Renal pelvis (tissue), 12 donors: ENCODE results near the gene KIAA0825. TPM values are rescaled to one million over a fixed set of nuclear protein-coding genes. Genes with fewer than 3 reads are reported as not detected.
A peak's percentile ranks its signal among the peaks of the same experiment; 100 is the strongest.

Source experiments
- DNase-seq: peaks from one replicate; pipeline ENCODE4 v3.0.0-alpha.2; 2013
- long read RNA-seq, 16 experiments: transcript quantifications; one replicate each; lab custom pipeline, GENCODE V29; 2026
- polyA plus RNA-seq, 3 donors: library from polyadenylated mRNA; unstranded; fragments of 120-200 nt; gene quantifications; one replicate each; pipeline ENCODE4 v1.2.1, GENCODE V29; 2013; ENCODE audit not compliant: insufficient read length in 3 of 3

Gene KIAA0825, protein sequence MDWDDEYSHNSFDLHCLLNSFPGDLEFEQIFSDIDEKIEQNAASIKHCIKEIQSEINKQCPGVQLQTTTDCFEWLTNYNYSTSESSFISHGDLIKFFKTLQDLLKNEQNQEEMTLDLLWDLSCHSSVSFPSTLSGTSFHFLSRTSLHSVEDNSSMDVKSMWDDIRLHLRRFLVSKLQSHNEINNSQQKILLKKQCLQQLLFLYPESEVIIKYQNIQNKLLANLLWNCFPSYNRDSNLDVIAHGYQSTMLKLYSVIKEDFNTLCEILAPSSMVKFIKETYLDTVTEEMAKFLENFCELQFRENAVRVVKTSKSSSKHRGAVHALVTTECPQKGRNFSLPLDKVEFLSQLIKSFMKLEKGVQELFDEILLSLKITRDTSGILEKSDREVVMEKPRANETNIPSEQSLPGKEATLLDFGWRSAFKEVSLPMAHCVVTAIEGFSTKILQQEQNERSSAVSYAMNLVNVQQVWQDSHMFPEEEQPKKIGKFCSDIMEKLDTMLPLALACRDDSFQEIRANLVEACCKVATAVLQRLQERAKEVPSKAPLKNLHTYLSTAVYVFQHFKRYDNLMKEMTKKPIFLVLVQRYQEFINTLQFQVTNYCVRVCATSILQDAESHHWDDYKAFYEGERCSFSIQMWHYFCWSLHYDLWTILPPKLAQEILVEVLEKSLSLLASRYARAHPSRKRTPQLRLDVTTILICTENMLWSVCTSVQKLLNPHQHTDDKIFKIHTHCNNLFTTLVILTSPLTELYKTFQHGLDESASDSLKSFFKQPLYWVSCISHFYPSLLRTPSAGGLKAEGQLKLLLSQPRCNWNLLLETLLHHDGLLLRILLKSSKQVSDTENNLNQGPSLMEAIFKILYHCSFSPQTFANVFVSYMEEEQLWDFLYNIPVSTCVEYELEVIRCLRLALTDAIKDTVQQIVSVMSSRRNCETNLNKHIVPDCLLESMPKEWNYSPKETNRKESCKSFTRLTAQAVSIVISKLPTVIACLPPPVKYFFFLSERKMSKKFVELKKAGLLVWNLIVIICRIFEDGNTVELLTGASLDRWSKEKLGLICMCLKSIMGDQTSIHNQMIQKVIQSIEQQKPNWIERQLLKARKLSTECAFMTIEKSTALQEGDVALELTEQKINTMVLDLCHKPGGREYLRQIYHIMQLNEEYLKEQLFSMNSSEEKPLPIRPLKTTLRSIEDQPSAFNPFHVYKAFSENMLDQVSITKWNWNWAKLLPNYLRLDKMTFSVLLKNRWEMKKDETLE (N-terminal part only)
- polyA plus RNA-seq = 1 to 10 TPM; 3.6 to 4.6 (median 3.7) TPM
- long read RNA-seq, donor 1, partial matches to known transcripts = 0 of 1 reads
- long read RNA-seq, donor 1, other reads (novel, unspliced or antisense) = 0 of 1 reads
- long read RNA-seq, donor 2 = 0 reads
- long read RNA-seq, donor 3, partial matches to known transcripts = 0 of 1 reads
- long read RNA-seq, donor 3, other reads (novel, unspliced or antisense) = 0 of 1 reads
- long read RNA-seq, donor 4, partial matches to known transcripts = 0 of 1 reads
- long read RNA-seq, donor 4, other reads (novel, unspliced or antisense) = 0 of 1 reads
- long read RNA-seq, donor 5, partial matches to known transcripts = 0 of 1 reads
- long read RNA-seq, donor 5, other reads (novel, unspliced or antisense) = 0 of 1 reads
- long read RNA-seq, donor 6, partial matches to known transcripts = 10 of 11 reads
- long read RNA-seq, donor 6, other reads (novel, unspliced or antisense) = 0 of 11 reads
- long read RNA-seq, donor 7 = 0 reads
- long read RNA-seq, donor 8 = 0 reads
- long read RNA-seq, donor 9 = 0 reads
- long read RNA-seq, donor 10 = 0 reads
- long read RNA-seq, donor 11, partial matches to known transcripts = 0 of 1 reads
- long read RNA-seq, donor 11, other reads (novel, unspliced or antisense) = 0 of 1 reads
- long read RNA-seq, donor 12, partial matches to known transcripts = 21 of 30 reads
- long read RNA-seq, donor 12, other reads (novel, unspliced or antisense) = 8 of 30 reads
- long read RNA-seq, donor 13, partial matches to known transcripts = 12 of 17 reads
- long read RNA-seq, donor 13, other reads (novel, unspliced or antisense) = 5 of 17 reads
- long read RNA-seq, donor 14 = 0 reads
- long read RNA-seq, donor 15 = 0 reads
- long read RNA-seq, donor 16, partial matches to known transcripts = 0 of 2 reads
- long read RNA-seq, donor 16, other reads (novel, unspliced or antisense) = 0 of 2 reads

GRCh38 chr5:94618493-94619328, at the start of gene KIAA0825, which contains the start of gene SLF1:
TSS of gene KIAA0825 (minus strand) at chr5:94618604. CDS start at chr5:94537126, 81,478 bp downstream.
TSS of gene SLF1 (plus strand) at chr5:94618669. CDS start at chr5:94628811, 10,142 bp downstream.
- DNase-seq = peak; percentile 92

GRCh38 chr5:94667937-94668336, 49.5 kb upstream of the KIAA0825 start:
- no peak for DNase-seq

DNA sequence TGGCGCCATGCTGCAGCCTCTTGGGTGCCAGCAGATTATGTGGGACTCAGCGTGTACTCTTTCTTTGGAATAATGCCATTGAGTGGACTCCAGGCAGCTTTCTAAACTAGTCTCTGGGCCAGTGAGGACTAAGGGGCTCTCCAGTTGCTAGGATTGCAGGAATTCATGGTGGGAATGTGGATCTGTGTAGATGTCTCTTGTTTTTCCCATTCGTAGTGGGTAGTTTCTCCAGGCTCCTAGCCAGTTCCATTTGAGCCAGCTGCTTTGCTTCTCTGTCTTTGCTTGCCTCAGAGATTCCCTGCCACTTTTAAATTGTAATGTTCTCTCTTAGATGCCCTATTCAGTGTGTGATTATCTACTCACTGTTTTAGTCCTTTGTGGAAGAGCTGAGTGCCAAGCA, 42.7 kb upstream of the KIAA0825 start:
- no peak for DNase-seq

DNA sequence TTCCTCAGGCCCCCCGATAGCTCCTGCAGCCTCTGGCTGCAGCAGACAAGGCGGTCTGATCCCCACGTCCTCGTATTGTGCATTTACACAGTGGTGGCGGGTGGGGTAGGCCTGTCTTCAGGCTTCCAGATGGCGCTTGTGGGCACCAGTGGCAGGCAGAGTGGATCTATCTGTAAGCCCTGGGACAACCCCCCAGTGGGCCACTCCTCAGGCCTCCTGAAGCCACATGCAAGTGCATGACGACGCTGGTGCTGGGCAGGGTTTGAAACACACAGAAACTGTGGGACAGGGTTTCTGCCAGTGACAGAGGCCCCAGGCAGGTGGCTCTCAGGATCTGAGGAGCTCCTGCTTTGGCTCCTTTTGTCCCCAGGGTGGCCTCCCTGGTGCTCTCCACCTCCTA, 42.1 kb upstream of the KIAA0825 start:
- no peak for DNase-seq

DNA sequence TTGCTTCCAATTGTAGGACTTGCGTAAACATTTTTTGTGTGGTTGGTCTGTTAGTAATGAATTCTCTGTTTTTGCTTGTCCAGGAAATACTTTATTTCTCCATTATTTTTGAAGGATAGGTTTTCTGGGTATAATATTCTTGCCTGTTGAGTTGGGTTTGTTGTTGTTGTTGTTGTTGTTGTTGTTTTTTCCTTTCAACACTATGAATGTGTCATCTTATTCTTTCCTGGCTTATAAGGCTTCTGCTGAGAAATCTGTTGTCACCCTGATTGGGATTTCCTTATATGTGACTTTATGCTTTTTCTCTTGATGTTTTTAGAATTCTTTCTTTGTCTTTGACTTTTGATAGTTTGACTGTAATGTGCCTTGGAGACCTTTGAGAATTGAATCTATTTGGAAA, 39.9 kb upstream of the KIAA0825 start:
- DNase-seq = no peak

- DNase-seq = no peak
These were observed 31.5 kb upstream of the KIAA0825 start for GRCh38 chr5:94649874-94650273.

DNA sequence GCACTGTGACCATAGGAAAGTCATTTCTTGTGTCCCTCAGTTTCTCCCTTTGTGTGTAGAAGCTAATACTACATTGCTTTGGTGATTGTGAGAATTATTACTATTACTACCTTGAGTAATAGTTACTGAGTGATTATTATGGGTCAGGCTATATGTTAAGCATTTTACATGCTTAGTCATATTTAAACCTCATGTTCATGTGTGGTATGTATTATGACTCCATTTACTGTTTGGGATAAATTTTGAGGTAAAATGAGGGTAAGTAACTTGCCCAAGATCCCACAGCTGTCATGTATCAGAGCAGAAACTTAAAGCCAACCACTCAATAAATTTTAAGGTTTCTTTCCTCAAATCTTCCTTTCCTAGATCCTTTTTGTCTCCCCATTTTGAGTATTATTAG, 28.4 kb upstream of the KIAA0825 start:
- DNase-seq = no peak

DNA sequence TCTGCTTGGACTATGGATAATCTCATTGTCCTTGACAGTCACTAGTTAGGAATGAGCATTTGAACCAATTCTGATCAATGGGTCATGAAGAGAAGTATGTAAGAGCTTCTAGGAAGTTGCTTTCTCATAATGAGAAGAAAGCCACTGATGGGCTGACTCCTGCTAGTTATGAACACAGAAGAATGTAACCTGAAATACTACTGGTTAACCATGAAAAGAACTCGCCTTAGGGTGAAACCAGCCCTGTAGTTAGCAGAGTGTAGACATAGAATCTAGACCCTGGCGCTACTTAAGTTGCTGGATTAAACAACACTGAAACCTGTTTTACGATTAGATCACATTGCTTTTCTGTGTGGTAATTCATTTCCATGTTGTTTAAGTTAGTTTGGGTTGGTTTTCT, 26.6 kb upstream of the KIAA0825 start:
- no peak for DNase-seq

- no peak for DNase-seq
These were observed 21.8 kb upstream of the KIAA0825 start for GRCh38 chr5:94640176-94640575.

DNA sequence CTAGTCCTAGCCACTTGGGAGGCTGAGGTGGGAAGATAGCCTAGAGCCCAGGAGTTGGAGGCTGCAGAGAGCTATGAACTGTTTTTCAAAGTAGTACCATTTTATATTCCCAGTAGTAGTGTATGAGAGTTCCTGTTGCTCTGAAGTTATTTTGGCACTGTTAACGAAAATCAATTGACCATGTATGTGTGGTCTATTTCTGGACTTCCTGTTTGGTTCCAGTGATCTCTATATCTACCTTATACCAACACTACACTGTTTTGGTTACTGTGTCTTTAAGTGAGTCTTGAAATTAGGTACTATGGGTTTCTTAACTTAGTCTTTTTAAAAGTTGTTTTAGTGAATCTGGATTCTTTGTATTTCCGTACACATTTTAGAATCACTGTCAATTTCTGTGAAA, 13.6 kb upstream of the KIAA0825 start:
- no peak for DNase-seq

GRCh38 chr5:94627191-94627590, 8.8 kb upstream of the KIAA0825 start:
- DNase-seq = no peak

GRCh38 chr5:94623877-94624276, 5.5 kb upstream of the KIAA0825 start:
- DNase-seq = no peak

DNA sequence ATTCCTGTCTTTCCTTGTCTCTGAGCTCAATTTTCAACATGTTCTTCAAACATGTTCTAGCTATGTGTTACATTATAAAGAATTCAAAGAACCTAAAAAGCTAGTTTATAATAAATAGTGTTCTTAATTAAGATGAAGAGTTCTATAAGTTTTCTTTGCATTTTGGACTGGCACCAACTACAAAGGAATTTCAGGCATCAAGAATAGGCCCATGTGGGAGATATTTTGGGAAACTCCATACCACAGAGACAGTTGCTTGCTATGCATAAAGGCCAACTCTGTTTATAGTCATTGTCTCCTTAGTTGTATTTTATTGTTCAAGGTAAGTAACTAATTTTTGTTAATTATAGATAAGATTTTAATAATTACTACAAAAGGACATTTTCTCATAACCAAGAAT, 4.6 kb upstream of the KIAA0825 start:
- no peak for DNase-seq

GRCh38 chr5:94621763-94622162, 3.4 kb upstream of the KIAA0825 start:
- DNase-seq = no peak

DNA sequence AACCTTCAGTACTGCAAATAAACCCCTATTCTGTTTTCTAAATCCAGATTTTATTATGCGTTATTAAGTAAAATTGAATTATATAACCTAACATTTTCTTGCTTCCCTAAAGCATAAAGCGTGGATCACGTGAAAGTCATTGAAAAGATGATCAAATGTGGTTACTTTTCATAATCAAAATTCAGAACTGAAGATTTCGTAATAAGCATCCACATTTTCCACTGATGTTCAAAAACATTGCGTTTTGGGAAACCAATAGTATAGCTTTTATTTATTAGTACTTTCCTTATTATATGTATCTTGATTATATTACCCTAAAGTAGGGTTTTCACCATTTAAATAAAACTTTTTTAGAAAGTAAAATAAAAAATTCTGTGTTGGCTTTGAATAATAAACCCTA, 1.9 kb upstream of the KIAA0825 start:
- DNase-seq = no peak

GRCh38 chr5:94618029-94618492, 343 bp downstream of the KIAA0825 start:
- DNase-seq = peak; percentile 49

GRCh38 chr5:94615862-94616261, 2.5 kb downstream of the KIAA0825 start:
- no peak for DNase-seq

DNA sequence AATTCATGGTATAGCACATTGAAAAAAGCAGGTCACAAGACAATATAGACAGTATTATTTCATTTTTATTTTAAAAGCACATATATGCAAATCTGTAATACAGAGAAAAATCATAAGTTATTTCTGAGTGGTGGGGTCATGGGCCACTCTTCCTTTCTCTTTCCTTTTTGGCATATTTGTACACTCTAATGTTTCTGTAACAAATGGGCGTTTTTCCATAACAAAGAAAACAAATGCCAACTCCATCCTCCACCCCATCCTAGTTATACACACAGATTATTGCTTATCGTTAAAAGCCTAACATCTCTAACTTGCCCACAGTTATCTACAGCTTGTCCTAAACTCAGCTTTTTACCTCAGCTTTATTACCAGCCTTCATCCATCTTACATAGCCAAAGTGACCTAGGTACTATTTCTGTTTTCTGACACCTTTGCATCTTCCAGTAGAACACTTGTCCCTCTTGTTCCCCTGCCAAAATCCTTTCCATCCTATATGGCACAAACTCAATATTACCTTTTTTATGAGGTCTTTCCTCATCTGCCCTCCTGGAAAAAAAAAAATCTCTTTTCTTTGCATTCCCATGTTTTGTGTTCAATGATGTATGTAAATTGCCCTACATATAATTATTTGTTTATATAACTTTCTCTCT, 4.1 kb downstream of the KIAA0825 start:
- no peak for DNase-seq
